NB4 (cell line): ENCODE results near the gene GRAMD4.

Experiments
- DNase-seq: peaks from one replicate; pipeline ENCODE4 v3.0.0; 2010; ENCODE audit warnings: low read depth
- H3K4me3 ChIP-seq: one replicate; pipeline ENCODE4 v1.5.1; 2011; ENCODE audit warnings: mild to moderate bottlenecking, low read depth, low read length, moderate library complexity
- CTCF ChIP-seq: IDR thresholded peaks from one replicate; pipeline ENCODE4 v1.5.1; 2012; ENCODE audit warnings: low read depth, low read length
- MAX ChIP-seq: IDR thresholded peaks from 2 replicates; pipeline ENCODE4 v1.6.1; 2011; ENCODE audit warnings: low read depth, low read length
- MYC ChIP-seq: IDR thresholded peaks from 2 replicates; pipeline ENCODE4 v1.6.1; 2011; ENCODE audit warnings: low read depth, low read length
- POLR2A ChIP-seq: IDR thresholded peaks from 2 replicates; pipeline ENCODE4 v1.6.1; 2011; ENCODE audit warnings: mild to moderate bottlenecking; ENCODE audit not compliant: insufficient read length; ENCODE audit errors: extremely low read depth

GRAMD4 gene

DNA sequence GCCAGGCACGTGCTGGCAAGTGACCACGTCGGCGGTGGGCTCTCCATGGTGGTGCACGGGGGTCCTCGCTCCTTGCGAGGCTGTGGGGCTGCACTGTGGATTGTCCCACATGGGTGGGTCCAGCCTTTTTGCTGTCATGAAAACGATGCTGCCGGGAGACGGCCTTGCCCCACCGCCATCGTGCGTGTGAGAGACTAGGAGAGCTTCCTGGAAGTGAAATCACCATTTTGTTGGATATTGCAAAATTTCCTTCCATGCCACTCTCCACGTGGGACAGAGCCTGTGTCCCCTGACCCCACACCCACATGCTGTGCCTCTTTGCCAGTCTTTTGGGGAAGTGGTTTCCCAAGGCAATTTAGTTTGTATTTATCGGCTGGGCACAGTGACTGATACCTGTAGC, 18.2 kb upstream of the GRAMD4 start:
- peak; percentile 94 for DNase-seq
- TF ChIP-seq POLR2A (no peak), MYC (peak; percentile 87), MAX (peak; percentile 78; the same call in 1 of the 2 replicates), CTCF (no peak)
- H3K4me3 ChIP-seq: peak overlapping the region; percentile 82

- peak overlapping the region; percentile 43 for H3K4me3 ChIP-seq
- DNase-seq: peak; percentile 98
- TF ChIP-seq MYC: peak; percentile 76
- no peak for TF ChIP-seq POLR2A
- no peak for TF ChIP-seq CTCF
- peak; percentile 56; the same call in 1 of the 2 replicates for TF ChIP-seq MAX
These were observed 15.9 kb upstream of the GRAMD4 start for GRCh38 chr22:46604306-46604690.

- TF ChIP-seq CTCF (no peak), MAX (no peak), POLR2A (no peak)
- no peak overlapping the region for H3K4me3 ChIP-seq
- no peak for DNase-seq
These were observed 15.1 kb upstream of the GRAMD4 start for GRCh38 chr22:46605117-46605516.

- no peak overlapping the region for H3K4me3 ChIP-seq
- TF ChIP-seq MYC (no peak), MAX (no peak), POLR2A (no peak), CTCF (no peak)
- DNase-seq: no peak
These were observed 13.3 kb upstream of the GRAMD4 start for GRCh38 chr22:46606886-46607285.

DNA sequence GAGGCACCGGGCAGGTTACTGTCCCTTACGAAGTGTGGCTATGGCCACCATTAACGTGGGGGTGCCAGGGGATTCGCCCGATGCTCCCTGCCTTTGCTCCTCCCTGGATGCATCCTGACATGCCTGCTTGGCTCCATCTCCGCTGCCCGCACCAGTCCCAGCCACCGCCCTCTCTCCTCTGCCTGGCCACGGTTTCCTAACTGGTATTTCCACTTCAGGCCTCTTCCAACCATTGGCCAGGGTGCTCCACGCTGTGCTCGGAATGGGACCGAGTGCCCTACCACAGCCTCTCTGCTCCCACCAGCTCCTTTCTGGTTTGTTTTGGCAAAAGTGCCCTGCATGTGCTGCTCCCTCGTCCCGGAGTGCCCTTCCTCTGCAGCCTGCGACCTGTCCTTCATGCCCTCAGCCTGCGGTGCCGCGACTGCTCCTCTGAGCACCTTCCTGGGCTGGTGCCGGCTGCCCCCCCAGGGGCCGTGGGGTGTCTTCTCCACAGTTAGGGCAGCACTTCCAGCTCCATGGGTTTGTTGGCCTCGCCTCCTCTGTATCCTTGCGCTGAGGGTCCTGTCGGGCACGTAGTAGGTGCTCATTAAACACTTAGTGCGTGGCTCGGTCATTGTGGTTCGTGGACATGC, 12.6 kb upstream of the GRAMD4 start:
- TF ChIP-seq MYC: no peak
- no peak for TF ChIP-seq MAX
- no peak for TF ChIP-seq CTCF
- DNase-seq: no peak
- no peak overlapping the region for H3K4me3 ChIP-seq

GRCh38 chr22:46609175-46609690, 11.0 kb upstream of the GRAMD4 start:
- TF ChIP-seq MYC: no peak
- peak; percentile 59 for DNase-seq
- H3K4me3 ChIP-seq: no peak overlapping the region
